RWPE2 (cell line): ENCODE results near the gene BRD7.

Experiments used
- ATAC-seq: fragments of 200-7000 bp; cut with Tn5 transposase; 3 replicates; pipeline ENCODE4 v1.9.1; 2021; ENCODE audit warnings: low read depth
- DNase-seq: peaks from one replicate; pipeline ENCODE4 v3.0.0-alpha.2; 2020; ENCODE audit warnings: low spot score
- H3K27ac ChIP-seq: fragments of 450-650 bp; 2 replicates; pipeline ENCODE4 v1.5.1; 2017; ENCODE audit warnings: mild to moderate bottlenecking; ENCODE audit not compliant: poor library complexity, severe bottlenecking
- H3K27me3 ChIP-seq: fragments of 250-450 bp; sonication (Bioruptor Pico); 2 replicates; pipeline ENCODE4 v1.5.1; 2021; ENCODE audit warnings: mild to moderate bottlenecking, moderate library complexity; ENCODE audit not compliant: insufficient read depth, poor library complexity, severe bottlenecking
- H3K36me3 ChIP-seq: fragments of 250-450 bp; sonication (Bioruptor Pico); 2 replicates; pipeline ENCODE4 v1.5.1; 2020; ENCODE audit warnings: low read depth, mild to moderate bottlenecking, moderate library complexity
- H3K4me1 ChIP-seq: fragments of 250-450 bp; sonication (Bioruptor Pico); 2 replicates; pipeline ENCODE4 v1.5.1; 2021; ENCODE audit warnings: mild to moderate bottlenecking, moderate library complexity; ENCODE audit not compliant: insufficient read depth, poor library complexity, severe bottlenecking
- H3K4me3 ChIP-seq: fragments of 250-450 bp; sonication (Bioruptor Pico); 2 replicates; pipeline ENCODE4 v1.5.1; 2021; ENCODE audit warnings: mild to moderate bottlenecking, moderate library complexity; ENCODE audit not compliant: severe bottlenecking
- H3K9me3 ChIP-seq: fragments of 250-450 bp; sonication (Bioruptor Pico); 2 replicates; pipeline ENCODE4 v1.5.1; 2021; ENCODE audit warnings: mild to moderate bottlenecking, moderate library complexity; ENCODE audit not compliant: severe bottlenecking
- TF ChIP-seq, protein P1 (sequence below): fragments of 450-650 bp; IDR thresholded peaks from one replicate; pipeline ENCODE4 v1.5.1; 2017; ENCODE audit warnings: mild to moderate bottlenecking, moderate library complexity; ENCODE audit not compliant: poor library complexity, severe bottlenecking

The BRD7 gene

DNA sequence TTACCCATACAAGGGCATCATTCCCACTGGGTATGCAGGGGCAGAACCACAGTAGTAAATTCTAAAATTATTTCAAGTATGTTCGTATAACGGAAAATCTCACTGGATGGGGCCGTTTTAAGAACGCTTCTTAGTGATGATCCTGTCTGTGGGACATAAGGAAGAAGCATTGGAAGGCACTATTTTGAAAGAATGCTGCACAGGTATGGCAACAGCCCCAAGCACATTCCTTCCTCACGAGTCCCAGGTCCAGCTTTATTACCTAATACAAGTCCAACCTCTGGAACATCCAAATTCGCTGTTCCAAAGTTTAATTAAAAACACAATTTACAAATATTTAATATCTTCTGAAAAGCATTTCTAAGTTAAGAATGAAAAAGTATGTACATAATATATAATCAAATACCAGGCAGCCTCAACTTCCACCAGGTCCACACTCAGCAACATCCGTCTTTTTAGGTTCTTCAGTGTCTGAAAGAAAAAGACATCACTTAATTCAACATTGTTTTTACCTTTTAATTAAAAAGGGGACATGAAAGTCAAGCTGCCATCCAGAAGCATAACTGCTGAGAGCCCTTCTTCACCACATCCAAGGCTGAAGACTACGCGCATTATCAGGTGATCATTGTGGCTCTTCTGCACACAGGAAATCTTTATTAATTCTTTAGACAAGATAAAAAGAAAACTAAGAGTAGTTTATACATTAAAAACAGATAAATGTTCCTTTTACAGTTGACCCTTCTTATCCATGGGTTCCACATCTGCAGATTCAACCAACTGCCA, 49.8 kb downstream of the BRD7 start:
- no peaks in the 10 kb centered on the region for H3K9me3 ChIP-seq
- H3K4me1 ChIP-seq, result no peaks in the 10 kb centered on the region
- H3K27ac ChIP-seq, result no peak overlapping the region
- H3K36me3 ChIP-seq, result peaks cover 92% of the 10 kb centered on the region
- H3K27me3 ChIP-seq, result no peaks in the 10 kb centered on the region
- ATAC-seq (no peak), DNase-seq (no peak)
- TF ChIP-seq, protein P1, sequence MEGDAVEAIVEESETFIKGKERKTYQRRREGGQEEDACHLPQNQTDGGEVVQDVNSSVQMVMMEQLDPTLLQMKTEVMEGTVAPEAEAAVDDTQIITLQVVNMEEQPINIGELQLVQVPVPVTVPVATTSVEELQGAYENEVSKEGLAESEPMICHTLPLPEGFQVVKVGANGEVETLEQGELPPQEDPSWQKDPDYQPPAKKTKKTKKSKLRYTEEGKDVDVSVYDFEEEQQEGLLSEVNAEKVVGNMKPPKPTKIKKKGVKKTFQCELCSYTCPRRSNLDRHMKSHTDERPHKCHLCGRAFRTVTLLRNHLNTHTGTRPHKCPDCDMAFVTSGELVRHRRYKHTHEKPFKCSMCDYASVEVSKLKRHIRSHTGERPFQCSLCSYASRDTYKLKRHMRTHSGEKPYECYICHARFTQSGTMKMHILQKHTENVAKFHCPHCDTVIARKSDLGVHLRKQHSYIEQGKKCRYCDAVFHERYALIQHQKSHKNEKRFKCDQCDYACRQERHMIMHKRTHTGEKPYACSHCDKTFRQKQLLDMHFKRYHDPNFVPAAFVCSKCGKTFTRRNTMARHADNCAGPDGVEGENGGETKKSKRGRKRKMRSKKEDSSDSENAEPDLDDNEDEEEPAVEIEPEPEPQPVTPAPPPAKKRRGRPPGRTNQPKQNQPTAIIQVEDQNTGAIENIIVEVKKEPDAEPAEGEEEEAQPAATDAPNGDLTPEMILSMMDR, result no peak
- H3K4me3 ChIP-seq, result no peak overlapping the region

DNA sequence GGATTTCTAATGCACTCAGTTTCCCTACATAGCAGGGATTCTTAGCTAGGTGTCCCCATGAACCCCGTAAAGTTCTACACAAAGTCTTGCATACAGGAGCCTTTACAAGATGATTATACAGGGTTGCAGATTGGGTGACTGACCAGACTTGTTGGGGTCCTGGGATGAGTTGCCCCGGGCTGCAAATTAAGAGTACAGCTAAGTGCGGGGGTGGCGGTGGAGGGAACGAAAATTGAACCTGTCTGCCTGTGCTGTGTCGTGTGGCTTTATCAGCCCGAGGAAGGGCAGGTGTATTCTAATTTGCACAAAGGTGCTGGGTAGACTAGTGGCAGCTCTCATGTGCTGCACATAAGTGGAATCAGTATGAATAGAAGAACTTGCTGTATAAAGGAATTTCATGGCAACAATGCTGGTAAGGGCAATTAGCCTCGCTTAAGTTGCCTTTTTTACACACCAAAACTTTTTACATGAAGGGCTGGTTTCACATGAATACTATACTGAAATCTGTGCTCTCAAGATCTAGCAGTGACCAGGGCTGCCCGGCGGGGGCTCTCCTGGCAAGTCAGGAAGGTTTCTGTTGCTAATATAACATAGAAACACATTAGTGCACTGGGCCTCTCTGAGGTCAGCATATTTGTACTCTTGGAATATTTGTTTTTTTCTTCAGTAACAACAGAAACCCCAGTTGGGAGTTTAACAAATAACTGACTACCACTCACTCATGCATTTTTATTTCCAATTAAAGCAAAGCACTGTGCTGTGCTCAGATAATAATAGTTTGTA, 51.7 kb downstream of the BRD7 start:
- H3K9me3 ChIP-seq, result no peaks in the 10 kb centered on the region
- H3K4me3 ChIP-seq, result no peak overlapping the region
- peaks cover 80% of the 10 kb centered on the region for H3K36me3 ChIP-seq
- no peak overlapping the region for H3K27ac ChIP-seq
- no peaks in the 10 kb centered on the region for H3K27me3 ChIP-seq
- TF ChIP-seq, protein P1, result no peak
- ATAC-seq (no peak), DNase-seq (no peak)
- no peaks in the 10 kb centered on the region for H3K4me1 ChIP-seq

DNA sequence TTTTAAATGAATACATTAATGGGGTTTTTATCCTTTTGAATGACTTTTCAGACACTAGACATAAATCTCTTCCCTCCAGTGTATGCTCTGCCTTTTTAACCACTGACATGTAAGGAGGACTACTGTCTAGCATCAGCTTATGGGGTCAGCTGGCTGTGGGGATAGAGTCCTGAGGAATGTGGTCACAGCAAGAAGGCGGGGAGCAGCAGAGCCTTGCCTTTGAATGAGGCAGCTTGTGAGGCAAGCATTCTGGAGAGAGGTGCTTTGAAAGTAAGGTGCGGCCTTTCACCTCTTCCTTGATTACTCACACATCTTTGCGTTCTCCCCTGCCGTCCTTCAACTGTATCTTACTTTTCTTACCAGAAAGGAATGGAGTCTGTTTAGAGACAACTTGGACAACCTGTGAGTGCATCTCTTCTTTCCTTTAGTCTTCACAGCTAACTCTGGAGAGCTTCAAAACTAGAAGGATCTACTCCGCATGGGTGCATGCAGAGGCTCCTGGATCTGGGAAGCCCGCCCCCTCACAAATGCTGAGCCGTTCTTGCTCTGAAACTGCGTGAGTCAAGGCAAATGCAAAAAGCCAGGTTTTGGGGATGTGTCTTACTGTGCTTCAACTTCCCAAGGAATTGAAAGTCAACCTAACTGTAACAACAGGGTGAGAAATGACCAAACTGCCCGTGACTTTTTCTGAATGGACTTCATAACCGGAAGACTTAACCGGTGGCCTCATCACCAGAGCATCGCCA, 52.5 kb downstream of the BRD7 start:
- Histone ChIP-seq H3K36me3 (peaks cover 75% of the 10 kb centered on the region), H3K27ac (no peak overlapping the region), H3K27me3 (no peaks in the 10 kb centered on the region), H3K4me1 (no peaks in the 10 kb centered on the region), H3K9me3 (no peaks in the 10 kb centered on the region), H3K4me3 (no peak overlapping the region)
- TF ChIP-seq, protein P1, result no peak
- DNase-seq (no peak), ATAC-seq (no peak)

DNA sequence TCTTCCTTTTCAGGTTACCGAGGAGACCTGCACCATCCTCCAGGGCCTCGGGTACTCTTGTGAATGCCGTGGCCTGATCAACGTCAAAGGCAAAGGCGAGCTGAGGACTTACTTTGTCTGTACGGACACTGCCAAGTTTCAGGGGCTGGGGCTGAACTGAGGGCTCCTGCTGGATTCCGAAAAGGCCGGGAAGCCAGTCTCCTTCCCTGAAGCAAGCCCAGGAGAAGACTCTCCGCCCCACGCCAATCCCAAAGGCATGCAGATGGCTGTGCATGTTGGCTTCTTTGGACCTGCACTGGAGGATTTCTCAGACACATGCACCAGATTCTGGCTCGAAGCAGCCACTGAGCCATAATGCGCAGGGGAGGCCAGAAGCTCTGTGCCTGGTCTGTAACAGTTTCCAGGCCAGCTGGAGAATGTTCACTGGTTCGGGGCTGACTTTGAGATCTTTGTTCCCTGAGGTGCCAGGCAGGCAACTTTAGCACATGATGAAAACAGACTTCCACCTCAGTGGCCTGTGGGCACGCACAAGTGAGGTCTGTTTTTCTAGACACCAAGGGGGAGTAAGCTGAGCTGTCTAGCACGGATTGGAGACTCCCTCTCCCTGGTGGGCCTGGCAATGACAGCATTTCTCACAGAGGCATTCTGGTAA, 53.3 kb downstream of the BRD7 start:
- ATAC-seq (no peak), DNase-seq (no peak)
- no peak overlapping the region for H3K4me3 ChIP-seq
- no peaks in the 10 kb centered on the region for H3K9me3 ChIP-seq
- TF ChIP-seq, protein P1, result no peak
- H3K36me3 ChIP-seq, result peaks cover 67% of the 10 kb centered on the region
- no peaks in the 10 kb centered on the region for H3K4me1 ChIP-seq
- no peak overlapping the region for H3K27ac ChIP-seq
- H3K27me3 ChIP-seq, result no peaks in the 10 kb centered on the region
